ENCODE data around the gene PLK5.

The PLK5 gene

DNA sequence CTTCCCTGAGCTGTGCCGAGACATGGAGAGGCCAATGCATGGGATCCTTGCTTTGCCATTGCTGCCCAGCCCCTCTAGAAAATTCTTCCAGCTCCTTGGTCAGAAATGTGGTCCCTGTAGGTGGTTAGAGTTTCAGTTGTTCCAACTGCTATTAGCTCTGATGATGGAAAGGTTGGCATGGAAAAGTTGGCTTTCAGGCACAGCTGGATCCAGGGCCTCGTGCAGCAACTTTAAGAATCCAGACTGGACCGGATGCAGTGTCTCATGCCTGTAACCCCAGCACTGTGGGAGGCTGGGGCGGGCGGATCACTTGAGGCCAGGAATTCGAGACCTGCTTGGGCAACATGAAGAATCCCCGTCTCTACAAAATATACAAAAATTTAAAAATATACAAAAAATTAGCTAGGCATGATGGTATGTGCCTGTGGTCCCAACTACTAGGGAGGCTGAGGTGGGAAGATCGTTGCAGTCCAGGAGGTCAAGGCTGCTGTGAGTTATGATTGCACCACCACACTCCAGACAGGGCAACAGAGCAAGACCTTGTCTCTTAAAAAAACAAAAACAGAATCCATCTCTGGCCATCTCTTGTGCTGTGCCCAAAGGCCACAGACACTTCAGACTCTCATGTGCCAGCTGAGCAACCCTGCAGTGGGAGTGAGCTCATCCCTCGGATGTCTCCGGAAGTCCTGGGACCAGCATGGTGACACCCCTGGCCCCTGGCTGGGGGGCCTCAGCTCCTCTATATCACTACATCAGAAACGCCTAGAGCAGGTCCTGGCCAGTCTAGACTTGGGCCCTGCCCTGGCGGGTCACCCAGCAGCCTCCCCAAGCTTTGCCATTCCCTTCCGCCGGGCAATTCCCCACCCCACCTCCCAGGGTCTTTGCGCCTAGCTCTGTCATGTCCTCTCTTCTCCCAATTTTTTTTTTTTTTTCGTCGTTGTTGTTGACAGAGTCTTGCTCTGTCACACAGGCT, 27.5 kb downstream of the PLK5 start:
- TF ChIP-seq, protein P1, sequence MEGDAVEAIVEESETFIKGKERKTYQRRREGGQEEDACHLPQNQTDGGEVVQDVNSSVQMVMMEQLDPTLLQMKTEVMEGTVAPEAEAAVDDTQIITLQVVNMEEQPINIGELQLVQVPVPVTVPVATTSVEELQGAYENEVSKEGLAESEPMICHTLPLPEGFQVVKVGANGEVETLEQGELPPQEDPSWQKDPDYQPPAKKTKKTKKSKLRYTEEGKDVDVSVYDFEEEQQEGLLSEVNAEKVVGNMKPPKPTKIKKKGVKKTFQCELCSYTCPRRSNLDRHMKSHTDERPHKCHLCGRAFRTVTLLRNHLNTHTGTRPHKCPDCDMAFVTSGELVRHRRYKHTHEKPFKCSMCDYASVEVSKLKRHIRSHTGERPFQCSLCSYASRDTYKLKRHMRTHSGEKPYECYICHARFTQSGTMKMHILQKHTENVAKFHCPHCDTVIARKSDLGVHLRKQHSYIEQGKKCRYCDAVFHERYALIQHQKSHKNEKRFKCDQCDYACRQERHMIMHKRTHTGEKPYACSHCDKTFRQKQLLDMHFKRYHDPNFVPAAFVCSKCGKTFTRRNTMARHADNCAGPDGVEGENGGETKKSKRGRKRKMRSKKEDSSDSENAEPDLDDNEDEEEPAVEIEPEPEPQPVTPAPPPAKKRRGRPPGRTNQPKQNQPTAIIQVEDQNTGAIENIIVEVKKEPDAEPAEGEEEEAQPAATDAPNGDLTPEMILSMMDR (IDR thresholded peaks at IDR 0.05) = no peak
- H3K79me2 ChIP-seq = no peaks in the 10 kb centered on the region
- H3K4me3 ChIP-seq (ENCODE audit: low read depth, low read length) = no peak overlapping the region
- no peaks in the 10 kb centered on the region for H3K9me3 ChIP-seq (ENCODE audit: control insufficient read depth, low read length)
- H3K36me3 ChIP-seq (ENCODE audit: control insufficient read depth, insufficient read depth, low read length) = no peaks in the 10 kb centered on the region
- no peak overlapping the region for H3K27ac ChIP-seq
- no peaks in the 10 kb centered on the region for H3K4me1 ChIP-seq
- no peak overlapping the region for H3K9ac ChIP-seq
- H3K4me2 ChIP-seq (ENCODE audit: low read length) = no peak overlapping the region
- H3K27me3 ChIP-seq (ENCODE audit: control insufficient read depth, insufficient read depth, low read length) = no peaks in the 10 kb centered on the region
- no peak overlapping the region for H2AFZ ChIP-seq

DNA sequence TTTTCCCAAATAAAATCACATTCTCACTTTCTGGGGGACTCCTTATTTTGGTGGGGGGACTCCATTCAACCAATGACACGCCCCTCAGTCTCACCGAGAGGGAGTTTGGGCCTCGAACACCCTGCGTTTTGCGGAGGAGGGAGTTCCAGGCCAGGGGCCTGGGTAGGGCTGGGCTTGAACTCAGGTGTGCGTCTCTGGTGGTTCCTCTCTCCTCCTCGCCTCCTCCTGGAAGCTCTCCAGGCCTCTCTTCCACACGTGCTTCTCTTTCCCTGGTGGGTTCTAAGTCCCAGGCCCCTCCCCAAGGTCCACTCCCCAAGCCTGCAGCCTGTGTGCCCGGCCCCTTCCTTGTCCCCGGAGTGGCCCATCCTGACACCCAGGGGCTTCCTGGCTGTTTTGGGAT, 29.5 kb downstream of the PLK5 start:
- no peak overlapping the region for H3K27ac ChIP-seq
- no peak overlapping the region for H3K9ac ChIP-seq
- TF ChIP-seq, protein P1 (IDR thresholded peaks at IDR 0.05) = no peak
- H3K79me2 ChIP-seq = no peaks in the 10 kb centered on the region
- H3K9me3 ChIP-seq (ENCODE audit: control insufficient read depth, low read length) = no peaks in the 10 kb centered on the region
- no peaks in the 10 kb centered on the region for H3K36me3 ChIP-seq (ENCODE audit: control insufficient read depth, insufficient read depth, low read length)
- no peak overlapping the region for H3K4me2 ChIP-seq (ENCODE audit: low read length)
- H3K4me1 ChIP-seq = no peaks in the 10 kb centered on the region
- no peaks in the 10 kb centered on the region for H3K27me3 ChIP-seq (ENCODE audit: control insufficient read depth, insufficient read depth, low read length)
- no peak overlapping the region for H3K4me3 ChIP-seq (ENCODE audit: low read depth, low read length)
- H2AFZ ChIP-seq = no peak overlapping the region

DNA sequence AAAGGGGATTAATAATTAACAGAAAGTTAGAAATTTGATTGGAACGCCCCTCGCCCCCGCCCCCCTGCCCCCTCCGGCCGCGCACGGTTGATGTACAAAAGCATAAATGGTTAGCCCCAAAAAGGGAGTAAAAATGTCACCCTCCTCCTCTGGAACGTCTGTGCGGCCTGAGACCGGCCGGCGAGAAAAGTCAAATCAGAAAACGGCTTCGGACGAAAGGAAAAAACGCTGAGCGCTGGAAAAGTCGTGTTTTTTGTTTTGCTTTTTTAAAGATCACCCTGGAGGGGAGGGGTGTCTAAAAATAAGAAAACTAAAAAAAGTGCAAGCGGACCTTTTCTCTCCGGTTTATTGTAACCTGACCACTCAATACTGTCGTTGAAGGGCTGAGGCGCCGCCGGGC, 31.1 kb downstream of the PLK5 start:
- no peaks in the 10 kb centered on the region for H3K36me3 ChIP-seq (ENCODE audit: control insufficient read depth, insufficient read depth, low read length)
- H3K79me2 ChIP-seq = no peaks in the 10 kb centered on the region
- no peak overlapping the region for H3K4me3 ChIP-seq (ENCODE audit: low read depth, low read length)
- no peaks in the 10 kb centered on the region for H3K9me3 ChIP-seq (ENCODE audit: control insufficient read depth, low read length)
- no peaks in the 10 kb centered on the region for H3K27me3 ChIP-seq (ENCODE audit: control insufficient read depth, insufficient read depth, low read length)
- no peak overlapping the region for H3K9ac ChIP-seq
- H3K4me2 ChIP-seq (ENCODE audit: low read length) = no peak overlapping the region
- no peaks in the 10 kb centered on the region for H3K4me1 ChIP-seq
- H2AFZ ChIP-seq = no peak overlapping the region
- TF ChIP-seq, protein P1 (IDR thresholded peaks at IDR 0.05) = no peak
- H3K27ac ChIP-seq = no peak overlapping the region

DNA sequence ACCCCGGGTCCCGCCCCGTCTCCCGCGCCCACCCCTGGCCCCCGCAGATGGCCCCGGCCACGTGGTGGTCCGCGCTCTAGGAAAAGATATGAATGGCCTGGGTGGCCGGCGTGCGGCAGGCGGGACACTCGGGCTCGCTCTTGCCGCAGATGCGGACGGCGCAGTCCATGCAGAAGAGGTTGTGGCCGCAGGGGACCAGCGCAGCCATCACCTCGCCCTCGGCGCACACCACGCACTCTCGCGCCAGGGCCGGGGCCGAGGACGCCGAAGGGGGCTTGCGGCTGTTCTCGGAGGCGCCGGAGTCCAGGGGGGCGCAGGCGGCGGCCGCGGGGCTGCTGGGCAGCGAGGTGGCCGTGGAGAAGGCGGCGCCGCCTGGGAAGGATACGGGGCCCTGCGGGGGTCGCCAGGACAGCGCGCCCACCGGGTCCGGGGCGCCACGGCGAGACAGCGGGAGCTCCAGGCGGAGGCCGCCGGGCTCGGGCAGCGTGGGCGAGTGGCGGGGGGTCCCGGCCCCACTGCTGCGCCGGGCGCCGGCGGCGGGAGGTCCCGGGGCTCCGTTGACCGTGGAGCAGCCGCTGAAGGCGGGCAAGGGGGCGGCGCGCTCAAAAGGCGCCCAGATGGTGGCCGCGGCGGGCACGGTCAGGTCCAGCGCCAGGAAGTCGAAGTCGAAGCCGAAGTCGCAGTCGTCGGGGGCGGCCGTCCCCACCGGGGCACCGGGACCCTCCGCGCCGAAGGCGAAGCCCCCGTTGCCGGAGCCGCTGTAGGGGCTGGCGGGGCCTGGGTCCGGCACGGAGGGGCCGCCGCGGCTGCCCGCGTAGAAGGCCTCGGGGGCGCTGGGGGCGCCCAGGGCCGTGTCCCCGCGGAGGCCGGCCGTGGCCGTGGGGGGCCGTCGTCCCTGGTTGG, 31.9 kb downstream of the PLK5 start:
- Histone ChIP-seq H3K27ac (no peak overlapping the region), H3K27me3 (ENCODE audit: control insufficient read depth, insufficient read depth, low read length) (no peaks in the 10 kb centered on the region), H3K4me2 (ENCODE audit: low read length) (no peak overlapping the region), H2AFZ (no peak overlapping the region), H3K9ac (no peak overlapping the region), H3K79me2 (no peaks in the 10 kb centered on the region), H3K4me3 (ENCODE audit: low read depth, low read length) (no peak overlapping the region), H3K9me3 (ENCODE audit: control insufficient read depth, low read length) (no peaks in the 10 kb centered on the region), H3K4me1 (no peaks in the 10 kb centered on the region), H3K36me3 (ENCODE audit: control insufficient read depth, insufficient read depth, low read length) (no peaks in the 10 kb centered on the region)
- TF ChIP-seq, protein P1 (IDR thresholded peaks at IDR 0.05) = no peak
